NCI-H526 treated with DMSO at 0.1 percent for 48 hours (cell line): ENCODE results near the gene MYO1B.

Source experiments
- DNase-seq: peaks from one replicate; lab custom pipeline; 2025; lab: John Stamatoyannopoulos, UW

The MYO1B gene

GRCh38 chr2:191245046-191245868 is at the start of gene MYO1B:
TSS of gene MYO1B (plus strand) at chr2:191245404. CDS start at chr2:191276896, 31,492 bp downstream.
- peak; percentile 81 for DNase-seq

- DNase-seq: no peak
Observed at GRCh38 chr2:191197096-191197495, 48.1 kb upstream of the MYO1B start.

- no peak for DNase-seq
Observed at GRCh38 chr2:191198271-191198670, 46.9 kb upstream of the MYO1B start.

GRCh38 chr2:191199929-191200512 is 45.2 kb upstream of the MYO1B start:
- peak; percentile 17 for DNase-seq

- no peak for DNase-seq
Observed at GRCh38 chr2:191200910-191201309, 44.3 kb upstream of the MYO1B start.

- DNase-seq: no peak
Observed at GRCh38 chr2:191202209-191202721, 42.9 kb upstream of the MYO1B start.

- no peak for DNase-seq
Observed at GRCh38 chr2:191202881-191203397, 42.3 kb upstream of the MYO1B start.

GRCh38 chr2:191204433-191204832 is 40.8 kb upstream of the MYO1B start:
- no peak for DNase-seq

GRCh38 chr2:191206613-191207471 is 38.4 kb upstream of the MYO1B start:
- no peak for DNase-seq

- no peak for DNase-seq
Observed at GRCh38 chr2:191209340-191209739, 35.9 kb upstream of the MYO1B start.

- no peak for DNase-seq
Observed at GRCh38 chr2:191212119-191212518, 33.1 kb upstream of the MYO1B start.

- no peak for DNase-seq
Observed at GRCh38 chr2:191213333-191213732, 31.9 kb upstream of the MYO1B start.

GRCh38 chr2:191215230-191215629 is 30.0 kb upstream of the MYO1B start:
- no peak for DNase-seq

- no peak for DNase-seq
Observed at GRCh38 chr2:191215666-191216065, 29.5 kb upstream of the MYO1B start.

GRCh38 chr2:191217580-191217979 is 27.6 kb upstream of the MYO1B start:
- DNase-seq: no peak

- peak; percentile 21 for DNase-seq
Observed at GRCh38 chr2:191218292-191218898, 26.8 kb upstream of the MYO1B start.

GRCh38 chr2:191220671-191221070 is 24.5 kb upstream of the MYO1B start:
- no peak for DNase-seq

GRCh38 chr2:191221666-191222065 is 23.5 kb upstream of the MYO1B start:
- DNase-seq: no peak

- DNase-seq: no peak
Observed at GRCh38 chr2:191222507-191222906, 22.7 kb upstream of the MYO1B start.

- DNase-seq: no peak
Observed at GRCh38 chr2:191222952-191223351, 22.3 kb upstream of the MYO1B start.

GRCh38 chr2:191225126-191225525 is 20.1 kb upstream of the MYO1B start:
- DNase-seq: no peak

GRCh38 chr2:191225690-191226089 is 19.5 kb upstream of the MYO1B start:
- no peak for DNase-seq
